NCI-H82 treated with DMSO at 0.1 percent for 48 hours (cell line): ENCODE data around the gene MRNIP.
A peak's percentile ranks its signal among the peaks of the same experiment; 100 is the strongest.

Experiments used
- DNase-seq: peaks from one replicate; lab custom pipeline; 2025; ENCODE audit not compliant: unreplicated experiment; lab: John Stamatoyannopoulos, UW

MRNIP gene

DNA sequence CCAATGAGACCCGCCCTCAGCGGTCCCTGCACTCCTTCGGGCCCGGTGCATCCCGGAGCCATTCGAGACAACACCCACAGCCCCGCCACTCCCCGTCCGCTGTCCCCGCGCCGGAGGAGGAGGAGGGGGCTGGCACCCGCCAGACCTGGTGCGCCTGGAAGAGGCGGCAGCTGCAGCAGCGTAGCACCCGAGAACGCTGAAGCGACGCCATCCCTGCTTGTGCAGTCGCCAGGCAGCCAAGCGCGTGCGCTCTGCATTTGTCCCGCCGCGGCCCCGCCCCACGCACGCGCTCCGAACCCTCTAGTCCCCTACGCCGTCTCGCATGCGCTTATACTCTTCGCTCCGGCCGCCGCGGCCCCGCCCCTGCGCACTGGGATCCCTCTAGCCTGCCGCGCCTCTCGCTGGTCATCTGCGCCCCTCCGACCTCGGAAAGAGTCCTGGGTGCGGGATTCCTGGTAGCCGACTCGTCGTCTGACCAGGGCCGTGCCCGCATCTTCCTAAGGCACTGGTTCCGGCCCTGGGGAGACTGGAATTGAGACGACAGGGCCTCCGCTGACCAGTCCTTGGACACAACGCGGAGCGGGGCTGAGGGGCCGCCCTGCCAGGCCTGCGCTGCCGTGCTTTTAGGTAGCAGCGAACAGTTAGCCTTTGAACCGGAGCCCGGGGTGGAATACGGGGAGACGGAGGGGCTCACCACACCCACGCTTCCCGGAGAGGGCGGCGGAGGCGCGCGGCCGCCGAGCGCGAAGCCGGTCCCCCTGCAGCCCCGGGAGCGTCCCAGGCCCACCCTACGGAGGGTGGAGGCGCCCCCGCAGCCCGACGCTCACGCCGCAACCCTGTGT is at the start of gene MRNIP:
TSS of gene MRNIP (minus strand) at position 232 of the 842 bp plus-strand sequence. CDS start at position 211, 21 bp downstream.
- DNase-seq, result peak; percentile 90

DNA sequence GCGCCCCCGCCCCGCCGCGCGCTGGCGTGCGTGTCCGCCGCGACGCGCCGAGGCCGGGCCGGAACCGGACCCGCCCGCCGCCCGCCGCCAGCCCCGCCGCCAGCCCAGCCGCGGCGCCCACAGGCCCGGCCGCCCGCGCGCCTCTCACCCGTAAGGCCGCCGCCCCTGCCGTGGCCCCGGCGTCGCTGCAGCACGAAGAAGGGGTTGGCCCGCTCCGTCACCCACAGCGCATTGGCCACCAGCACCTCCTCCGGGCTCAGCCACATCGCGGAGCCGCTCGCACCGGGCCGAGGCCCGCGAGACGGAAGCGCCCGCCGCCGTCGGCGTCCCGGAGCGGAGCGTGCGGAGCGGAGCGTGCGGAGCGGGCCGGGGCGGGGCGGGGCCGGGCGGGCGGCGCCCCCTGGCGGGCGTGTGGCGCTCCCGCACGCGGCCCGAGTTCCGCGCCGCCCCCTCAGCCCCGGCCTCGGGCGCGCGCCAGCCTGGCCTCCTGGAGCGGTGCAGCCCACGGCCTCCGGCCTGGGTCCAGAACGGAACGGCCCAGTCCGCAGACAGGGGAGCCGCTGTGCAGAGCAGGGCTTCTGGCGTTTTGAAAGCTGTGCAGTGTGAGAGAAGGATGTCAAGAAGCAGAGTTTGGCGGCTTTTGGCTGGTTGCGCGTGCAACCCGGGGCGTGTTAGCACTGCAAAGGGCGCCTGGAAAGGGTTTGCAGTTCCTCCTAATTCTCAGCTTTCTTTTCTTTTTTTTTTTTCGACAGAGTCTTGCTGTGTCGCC is 49.1 kb upstream of the MRNIP start, which contains the start of gene TBC1D9B:
TSS of gene TBC1D9B (minus strand) at position 342 of the 769 bp plus-strand sequence. CDS start at position 266, 76 bp downstream.
- peak; percentile 5 for DNase-seq

GRCh38 chr5:179906795-179907555 is 48.4 kb upstream of the MRNIP start:
- DNase-seq, result no peak

DNA sequence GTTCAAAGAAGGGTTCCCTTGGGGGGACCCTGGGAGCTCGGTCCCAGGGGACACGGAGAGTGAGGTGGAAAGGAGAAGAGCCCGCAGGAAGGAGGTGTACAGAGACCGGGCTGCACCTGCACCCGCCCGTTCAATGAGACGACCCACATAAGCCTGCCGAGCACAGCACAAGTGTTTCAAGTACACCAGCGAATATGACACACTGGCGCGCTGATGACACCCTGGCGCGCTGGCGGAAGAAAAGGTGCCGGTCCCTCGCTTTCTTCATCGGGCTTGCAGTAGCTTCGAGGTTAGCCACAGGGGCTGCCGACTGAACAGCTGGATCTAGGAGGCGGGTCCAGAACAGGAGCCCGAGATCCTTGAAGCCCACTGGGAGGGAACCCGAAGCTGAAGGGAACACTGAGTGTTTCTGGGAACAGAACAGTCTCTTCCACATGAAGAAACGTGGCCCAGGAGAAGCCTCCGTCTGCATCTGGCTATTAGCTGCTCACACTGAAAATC is 47.7 kb upstream of the MRNIP start:
- no peak for DNase-seq

GRCh38 chr5:179905161-179905560 is 46.5 kb upstream of the MRNIP start:
- DNase-seq, result no peak

DNA sequence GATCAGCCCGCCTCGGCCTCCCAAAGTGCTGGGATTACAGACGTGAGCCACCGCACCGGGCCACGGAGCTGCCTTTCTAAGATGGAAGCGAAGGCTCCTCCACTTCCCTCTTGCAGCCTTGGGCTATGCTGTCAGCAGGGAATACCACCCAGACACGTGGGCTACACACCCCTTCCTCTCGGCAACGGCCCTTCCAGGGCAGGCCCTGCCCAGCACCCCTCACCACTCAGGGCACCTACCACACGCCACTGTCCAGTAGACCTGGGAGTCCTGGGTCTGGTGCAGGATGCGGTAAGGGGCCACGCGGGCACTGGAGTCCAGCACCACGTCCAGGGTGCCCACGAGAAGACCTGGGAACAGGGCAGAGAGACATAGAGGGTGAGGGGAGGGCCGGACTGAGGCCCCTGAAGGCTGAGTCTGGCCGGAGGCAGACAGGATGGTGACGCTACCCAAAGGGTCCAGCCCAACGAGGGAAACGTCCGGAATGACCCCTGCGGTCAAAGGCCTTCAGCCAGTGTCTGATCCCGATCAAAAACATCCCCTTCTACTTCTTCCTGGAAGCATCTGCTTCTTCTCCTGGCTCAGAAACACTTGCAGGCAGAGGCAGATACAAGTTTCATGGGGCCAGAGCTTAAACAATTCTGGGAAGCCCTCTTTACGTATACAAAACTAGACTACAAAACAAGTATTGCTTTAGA is 46.0 kb upstream of the MRNIP start:
- DNase-seq, result no peak

- no peak for DNase-seq
These were observed 44.1 kb upstream of the MRNIP start for GRCh38 chr5:179902763-179903158.

GRCh38 chr5:179901915-179902762 is 43.5 kb upstream of the MRNIP start:
- DNase-seq, result no peak

DNA sequence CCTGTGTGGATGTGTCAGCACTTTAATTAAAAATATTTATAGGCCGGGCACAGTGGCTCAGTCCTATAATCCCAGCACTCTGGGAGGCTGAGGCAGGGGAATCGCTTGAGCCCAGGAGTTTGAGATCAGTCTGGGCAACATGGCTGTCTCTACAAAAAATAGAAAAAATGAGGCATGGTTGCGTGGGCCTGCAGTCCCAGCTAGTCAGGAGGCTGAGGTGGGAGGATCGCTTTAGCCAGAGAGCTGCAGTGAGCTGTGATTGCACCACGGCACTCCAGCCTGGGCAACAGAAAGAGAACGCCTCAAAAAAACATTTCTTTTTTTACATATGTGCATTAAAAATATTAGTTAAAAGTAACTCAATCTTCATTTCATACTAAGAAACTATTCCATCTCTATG is 42.8 kb upstream of the MRNIP start:
- no peak for DNase-seq

GRCh38 chr5:179900711-179901110 is 42.1 kb upstream of the MRNIP start:
- no peak for DNase-seq

- DNase-seq, result no peak
These were observed 41.6 kb upstream of the MRNIP start for GRCh38 chr5:179900206-179900605.

GRCh38 chr5:179895861-179896260 is 37.2 kb upstream of the MRNIP start:
- no peak for DNase-seq

DNA sequence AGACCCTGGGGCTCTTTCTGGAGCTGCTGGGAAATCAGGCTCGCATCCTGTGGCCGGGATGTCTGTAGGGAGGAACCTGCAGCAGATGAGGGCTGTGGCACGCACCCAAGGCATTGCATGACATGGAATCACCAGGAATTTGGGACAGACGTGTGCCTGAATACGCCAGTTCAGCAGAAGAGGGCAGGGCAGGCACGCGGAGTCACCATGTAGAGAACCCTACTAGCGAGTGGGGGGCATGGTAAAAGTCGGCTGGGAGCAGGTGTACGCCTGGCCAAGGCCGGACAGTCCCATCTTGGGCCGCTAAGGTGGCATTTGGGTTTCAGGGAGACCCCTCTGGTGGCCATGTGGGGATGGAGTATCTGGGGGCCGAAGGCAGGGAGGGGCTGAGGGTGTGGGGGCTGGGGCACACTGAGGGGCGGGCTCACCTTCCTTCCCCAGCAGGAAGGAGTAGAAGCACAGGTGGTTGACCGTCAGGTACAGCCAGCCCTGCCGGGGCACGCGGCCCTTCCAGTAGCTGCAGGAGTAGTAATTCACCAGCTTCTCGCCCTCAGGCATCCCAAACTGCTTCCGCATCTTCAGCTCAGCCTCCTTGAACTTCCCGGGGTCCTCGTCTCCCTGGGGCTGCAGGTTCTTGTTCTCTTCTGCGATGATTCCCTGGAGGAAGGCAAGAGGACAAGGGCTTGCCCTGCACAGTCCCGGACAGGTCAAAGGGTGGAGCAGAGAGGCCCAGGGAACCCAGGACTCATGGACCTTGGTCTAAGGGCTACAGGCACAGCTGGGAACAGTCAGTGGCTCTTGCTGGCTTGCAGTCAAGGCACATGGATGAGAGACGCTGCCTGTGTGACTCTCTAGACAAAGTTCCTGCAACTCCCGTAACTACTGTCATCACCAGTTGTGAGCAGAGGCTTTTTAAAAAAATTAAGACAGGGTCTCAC is 35.6 kb upstream of the MRNIP start:
- no peak for DNase-seq

GRCh38 chr5:179893076-179893957 is 34.7 kb upstream of the MRNIP start:
- no peak for DNase-seq

DNA sequence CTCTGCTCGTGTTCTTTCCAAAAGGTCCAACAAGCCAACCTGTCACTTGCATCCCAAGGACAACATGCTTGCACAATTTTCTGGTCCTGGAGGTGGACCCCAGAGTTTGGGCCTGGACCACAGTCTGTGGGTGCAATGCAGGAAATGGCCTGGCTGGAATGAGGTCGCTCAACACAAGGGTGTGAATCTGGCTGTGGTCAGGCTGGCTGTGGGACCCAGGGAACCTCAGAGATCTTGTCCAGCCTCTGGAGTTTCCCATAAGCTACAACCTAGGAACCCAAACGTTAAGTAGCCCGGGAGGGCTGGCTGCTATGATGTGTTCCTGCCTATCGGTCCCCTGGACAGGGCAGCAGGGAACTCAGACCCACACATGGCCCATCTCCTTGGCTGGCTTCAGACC is 33.6 kb upstream of the MRNIP start:
- no peak for DNase-seq

DNA sequence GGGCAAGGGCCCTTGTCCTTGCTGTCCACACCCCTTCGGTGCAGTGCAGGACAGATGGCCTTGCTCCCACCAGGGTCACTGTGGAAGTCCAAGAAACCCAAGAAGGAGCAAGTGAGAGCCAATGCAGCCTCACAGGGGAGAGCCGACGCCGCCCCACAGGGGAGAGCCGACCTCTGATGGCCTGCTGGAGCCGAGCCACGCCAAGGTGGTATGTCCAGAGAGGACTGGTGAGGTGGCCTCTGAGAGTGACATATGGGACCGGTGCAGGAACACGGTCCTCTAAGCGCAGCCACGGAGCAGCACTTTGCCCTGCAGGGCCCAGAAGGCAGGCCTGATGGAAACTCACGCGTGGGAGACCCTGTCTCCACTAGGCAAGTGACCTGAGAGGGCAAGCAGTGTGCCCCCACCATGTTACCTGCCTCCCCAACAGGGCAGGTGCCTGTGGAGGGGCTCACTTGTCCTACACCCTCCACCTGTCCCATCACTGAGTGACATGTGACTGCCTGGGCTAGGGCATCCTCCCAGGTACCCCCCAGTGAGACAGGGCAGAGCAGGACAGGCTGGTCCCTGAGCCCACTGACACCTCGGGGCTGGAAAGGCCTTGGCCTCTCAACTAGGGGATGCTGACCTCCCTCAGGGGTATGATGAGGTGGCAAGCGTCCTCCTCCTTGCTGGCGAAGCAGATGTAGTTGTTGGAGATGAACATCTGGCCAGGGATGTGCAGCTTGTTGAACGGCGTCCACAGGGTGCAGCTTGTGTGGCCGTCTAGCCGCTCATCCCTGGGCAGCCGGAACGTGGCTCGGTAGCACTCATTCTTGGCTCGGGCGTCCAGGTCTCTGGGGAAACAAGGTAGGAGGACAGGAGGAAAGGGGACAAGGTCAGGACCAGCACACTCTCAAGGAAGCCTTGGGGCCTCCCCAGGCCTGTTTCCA is 32.4 kb upstream of the MRNIP start:
- DNase-seq, result no peak
